H1 (cell line): ENCODE measurements around the gene RAD23B. TPM values are rescaled to one million over a fixed set of nuclear protein-coding genes. Genes with fewer than 3 reads are reported as not detected.

Source experiments
- ATF2 ChIP-seq: IDR thresholded peaks from 2 replicates; pipeline ENCODE4 v1.6.1; 2012; ENCODE audit warnings: low read length, inconsistent platforms
- CHD7 ChIP-seq: fragments of 300-600 bp; sonication (generic); IDR thresholded peaks from 2 replicates; pipeline ENCODE4 v1.7.1; 2012; ENCODE audit warnings: low read length, moderate library complexity, mild to moderate bottlenecking, inconsistent platforms; ENCODE audit not compliant: insufficient replicate concordance
- EP300 ChIP-seq, 2 experiments: IDR thresholded peaks; 1 replicate in 1 of 2; 2 replicates in 1 of 2; pipeline ENCODE4 v1.6.1; 2011 to 2012; ENCODE audit warnings: low read depth in 2 of 2, low read length in 2 of 2, mild to moderate bottlenecking in 2 of 2, borderline replicate concordance in 1 of 2, inconsistent platforms in 1 of 2, moderate library complexity in 1 of 2
- JUN ChIP-seq: IDR thresholded peaks from 2 replicates; pipeline ENCODE4 v1.6.1; 2011; ENCODE audit warnings: low read depth, mild to moderate bottlenecking, improper control_type of control experiment, low read length
- POU5F1 ChIP-seq: IDR thresholded peaks from 2 replicates; pipeline ENCODE4 v1.6.1; 2011; ENCODE audit warnings: low read depth, mild to moderate bottlenecking, low read length, moderate library complexity
- RBBP5 ChIP-seq: IDR thresholded peaks from 2 replicates; pipeline ENCODE4 v1.7.1; 2012; ENCODE audit warnings: low read depth, mild to moderate bottlenecking, inconsistent platforms, low read length, moderate library complexity, borderline replicate concordance
- SIX5 ChIP-seq: IDR thresholded peaks from 2 replicates; pipeline ENCODE4 v1.6.1; 2011; ENCODE audit warnings: mild to moderate bottlenecking, low read depth, low read length
- SP1 ChIP-seq: IDR thresholded peaks from 2 replicates; pipeline ENCODE4 v1.6.1; 2011; ENCODE audit warnings: low read depth, low read length
- polyA plus RNA-seq, 7 experiments: library from polyadenylated mRNA; depleted of rRNA in 3 of 7; stranded (reverse) in 5 of 7; unstranded in 2 of 7; fragments of >200 nt in 5 of 7; fragments of 200-250 nt in 2 of 7; gene quantifications; 1 replicate in 5 of 7; 2 replicates in 1 of 7; 4 replicates in 1 of 7; pipeline versions ENCODE4 v1.2.1 to v1.2.3, GENCODE V29; 2011 to 2013; ENCODE audit warnings: missing spikeins in 2 of 7, mixed read lengths in 2 of 7
- total RNA-seq: library from RNA; stranded (reverse); fragmentation: NEBNext Ultra II Directional; extraction: Animal tissue kit (Norgen Biotek cat#: 25700); gene quantifications from 2 replicates; pipeline ENCODE4 v1.2.1, GENCODE V29; 2021

Gene RAD23B
- total and polyA plus RNA-seq, 2 of the 8 experiments (the other 6 are each of a cell fraction or from before 2014, with no cell fraction given): 97.1 to 165 TPM

GRCh38 chr9:107282759-107283622, at the start of gene RAD23B (continued):
- TF ChIP-seq CHD7 (no peak), JUN (no peak), RBBP5 (no peak), SIX5 (no peak), SP1 (no peak), EP300 (IDR thresholded peaks at IDR 0.05; ENCODE audit: borderline replicate concordance in 1 of 2, low read depth in 2 of 2, low read length in 2 of 2) (no peak), POU5F1 (no peak), ATF2 (no peak)
